Type B pancreatic cell (in vitro differentiated cells): ENCODE measurements around the gene FOXB1. TPM values are rescaled to one million over a fixed set of nuclear protein-coding genes. Genes with fewer than 3 reads are reported as not detected.

Source experiments
- DNase-seq: peaks from one replicate; pipeline ENCODE4 v3.0.0; 2021; ENCODE audit warnings: mixed read lengths; ENCODE audit not compliant: unreplicated experiment; ENCODE audit errors: extremely low spot score
- H3K27ac Mint-ChIP-seq: 2 replicates; pipeline ENCODE4 v1.8.0; 2021; ENCODE audit warnings: mild to moderate bottlenecking, mixed read lengths
- H3K27me3 Mint-ChIP-seq: 2 replicates; pipeline ENCODE4 v1.8.0; 2021; ENCODE audit warnings: mixed read lengths
- H3K36me3 Mint-ChIP-seq: 2 replicates; pipeline ENCODE4 v1.8.0; 2021; ENCODE audit warnings: mixed read lengths
- H3K4me1 Mint-ChIP-seq: one replicate; pipeline ENCODE4 v1.8.0; 2021; ENCODE audit warnings: mixed read lengths; ENCODE audit not compliant: unreplicated experiment
- H3K4me3 Mint-ChIP-seq: 2 replicates; pipeline ENCODE4 v1.8.0; 2021; ENCODE audit warnings: mild to moderate bottlenecking, mixed read lengths
- H3K9me3 Mint-ChIP-seq: 2 replicates; pipeline ENCODE4 v1.8.0; 2021; ENCODE audit warnings: mixed read lengths
- total RNA-seq: library from RNA; stranded (reverse); gene quantifications from 2 replicates; pipeline ENCODE4 v1.2.1, GENCODE V29; 2021; ENCODE audit warnings: low replicate concordance
- TF ChIP-seq, protein P1 (sequence below): fragments of 200-600 bp; sonication (generic); conservative IDR thresholded peaks from 2 replicates; pipeline ENCODE4 v1.5.0; 2021; ENCODE audit warnings: antibody characterized with exemption, mild to moderate bottlenecking

FOXB1 gene
- total RNA-seq, 1 donor from 2014 or later: 0.60 TPM

- TF ChIP-seq, protein P1, sequence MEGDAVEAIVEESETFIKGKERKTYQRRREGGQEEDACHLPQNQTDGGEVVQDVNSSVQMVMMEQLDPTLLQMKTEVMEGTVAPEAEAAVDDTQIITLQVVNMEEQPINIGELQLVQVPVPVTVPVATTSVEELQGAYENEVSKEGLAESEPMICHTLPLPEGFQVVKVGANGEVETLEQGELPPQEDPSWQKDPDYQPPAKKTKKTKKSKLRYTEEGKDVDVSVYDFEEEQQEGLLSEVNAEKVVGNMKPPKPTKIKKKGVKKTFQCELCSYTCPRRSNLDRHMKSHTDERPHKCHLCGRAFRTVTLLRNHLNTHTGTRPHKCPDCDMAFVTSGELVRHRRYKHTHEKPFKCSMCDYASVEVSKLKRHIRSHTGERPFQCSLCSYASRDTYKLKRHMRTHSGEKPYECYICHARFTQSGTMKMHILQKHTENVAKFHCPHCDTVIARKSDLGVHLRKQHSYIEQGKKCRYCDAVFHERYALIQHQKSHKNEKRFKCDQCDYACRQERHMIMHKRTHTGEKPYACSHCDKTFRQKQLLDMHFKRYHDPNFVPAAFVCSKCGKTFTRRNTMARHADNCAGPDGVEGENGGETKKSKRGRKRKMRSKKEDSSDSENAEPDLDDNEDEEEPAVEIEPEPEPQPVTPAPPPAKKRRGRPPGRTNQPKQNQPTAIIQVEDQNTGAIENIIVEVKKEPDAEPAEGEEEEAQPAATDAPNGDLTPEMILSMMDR: no peak
- no peaks in the 10 kb centered on the region for H3K9me3 Mint-ChIP-seq
Measured at GRCh38 chr15:60003243-60004008, 685 bp upstream of the FOXB1 start.

GRCh38 chr15:60004846-60005351 lies 788 bp downstream of the FOXB1 start:
- Mint-ChIP-seq H3K27me3 (peaks cover 99% of the 10 kb centered on the region), H3K36me3 (no peaks in the 10 kb centered on the region), H3K4me3 (peak overlapping the region; percentile 87), H3K27ac (peak overlapping the region; percentile 70), H3K4me1 (peaks cover 12% of the 10 kb centered on the region), H3K9me3 (no peaks in the 10 kb centered on the region)
- no peak for DNase-seq
- TF ChIP-seq, protein P1: no peak

More at GRCh38 chr15:60003243-60004008, 685 bp upstream of the FOXB1 start:
- no peak for DNase-seq
- Mint-ChIP-seq H3K27ac (peak overlapping the region; percentile 48), H3K27me3 (peaks cover 99% of the 10 kb centered on the region), H3K4me1 (peaks cover 12% of the 10 kb centered on the region), H3K4me3 (peak overlapping the region; percentile 81), H3K36me3 (no peaks in the 10 kb centered on the region)

DNA sequence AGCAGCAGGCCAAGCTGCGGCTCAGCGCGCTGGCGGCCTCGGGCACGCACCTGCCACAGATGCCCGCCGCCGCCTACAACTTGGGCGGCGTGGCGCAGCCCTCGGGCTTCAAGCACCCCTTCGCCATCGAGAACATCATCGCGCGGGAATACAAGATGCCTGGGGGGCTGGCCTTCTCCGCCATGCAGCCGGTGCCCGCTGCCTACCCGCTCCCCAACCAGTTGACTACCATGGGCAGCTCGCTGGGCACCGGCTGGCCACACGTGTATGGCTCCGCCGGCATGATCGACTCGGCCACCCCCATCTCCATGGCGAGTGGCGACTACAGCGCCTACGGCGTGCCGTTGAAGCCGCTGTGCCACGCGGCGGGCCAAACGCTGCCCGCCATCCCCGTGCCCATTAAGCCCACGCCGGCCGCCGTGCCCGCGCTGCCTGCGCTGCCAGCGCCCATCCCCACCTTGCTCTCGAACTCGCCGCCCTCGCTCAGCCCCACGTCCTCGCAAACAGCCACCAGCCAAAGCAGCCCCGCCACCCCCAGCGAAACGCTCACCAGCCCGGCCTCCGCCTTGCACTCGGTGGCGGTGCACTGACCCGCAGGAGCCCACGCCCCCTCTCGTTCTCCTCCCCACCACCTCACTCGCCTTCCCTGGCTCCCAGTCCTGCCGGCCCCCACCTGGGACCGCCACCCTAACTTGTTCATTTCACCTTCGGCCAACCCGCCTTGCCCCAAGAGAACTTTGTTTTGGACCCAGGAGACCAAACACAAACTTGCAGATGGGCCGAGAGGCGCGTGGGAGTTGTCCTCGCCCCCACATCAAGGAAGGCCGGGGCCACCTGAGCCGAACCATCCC lies 1.5 kb downstream of the FOXB1 start:
- Mint-ChIP-seq H3K27ac (peak overlapping the region; percentile 44), H3K4me3 (peak overlapping the region; percentile 87), H3K9me3 (no peaks in the 10 kb centered on the region), H3K36me3 (no peaks in the 10 kb centered on the region), H3K4me1 (peaks cover 12% of the 10 kb centered on the region), H3K27me3 (peaks cover 99% of the 10 kb centered on the region)
- TF ChIP-seq, protein P1: no peak
- DNase-seq: no peak

GRCh38 chr15:60006203-60006862 lies 2.2 kb downstream of the FOXB1 start:
- peaks cover 99% of the 10 kb centered on the region for H3K27me3 Mint-ChIP-seq
- no peak for DNase-seq
- peak overlapping the region; percentile 87 for H3K4me3 Mint-ChIP-seq
- H3K4me1 Mint-ChIP-seq: peaks cover 12% of the 10 kb centered on the region
- peak overlapping the region; percentile 44 for H3K27ac Mint-ChIP-seq
- no peaks in the 10 kb centered on the region for H3K36me3 Mint-ChIP-seq
- TF ChIP-seq, protein P1: no peak
- no peaks in the 10 kb centered on the region for H3K9me3 Mint-ChIP-seq

DNA sequence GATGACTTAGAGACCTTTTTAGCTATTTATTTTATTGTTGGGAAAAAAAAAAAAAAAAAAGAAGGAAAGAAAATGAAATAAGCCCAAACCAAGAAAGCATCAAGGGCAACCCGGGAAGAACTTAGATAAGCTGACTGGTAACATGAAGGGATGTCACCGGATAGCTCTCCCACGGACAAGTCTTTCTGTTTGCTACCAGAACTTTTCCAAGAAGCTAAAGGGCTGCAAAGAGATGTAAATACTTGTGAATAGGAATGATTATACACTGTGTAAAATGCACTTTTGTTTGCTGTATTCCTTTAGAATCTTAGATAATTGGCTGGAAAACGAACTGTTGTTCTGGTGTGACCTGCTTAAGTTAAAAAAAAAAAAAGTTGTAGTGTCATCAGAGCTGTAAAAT lies 2.8 kb downstream of the FOXB1 start:
- H3K36me3 Mint-ChIP-seq: no peaks in the 10 kb centered on the region
- no peaks in the 10 kb centered on the region for H3K9me3 Mint-ChIP-seq
- DNase-seq: no peak
- peak overlapping the region; percentile 44 for H3K27ac Mint-ChIP-seq
- H3K4me3 Mint-ChIP-seq: peak overlapping the region; percentile 87
- H3K4me1 Mint-ChIP-seq: peaks cover 12% of the 10 kb centered on the region
- TF ChIP-seq, protein P1: no peak
- H3K27me3 Mint-ChIP-seq: peaks cover 99% of the 10 kb centered on the region
